Measurements from ENCODE around the gene CALCB.

GRCh38 chr11:15101072-15101709 lies 27.8 kb downstream of the CALCB start:
- TF ChIP-seq CEBPB (IDR thresholded peaks at IDR 0.05; ENCODE audit: low read depth, low read length) (no peak), POLR2A (IDR thresholded peaks at IDR 0.05; ENCODE audit: low read depth, low read length) (no peak), MAZ (IDR thresholded peaks at IDR 0.05; ENCODE audit: borderline replicate concordance, low read depth, low read length) (no peak), USF2 (IDR thresholded peaks at IDR 0.05; ENCODE audit: low read depth, low read length) (no peak)
